ENCODE data around the gene BCL2L12.
"Not testable (repeated sequence)": the region's sequence is repeated elsewhere in the genome, so short reads cannot be mapped to it uniquely, and the experiment has no call there.

DNA sequence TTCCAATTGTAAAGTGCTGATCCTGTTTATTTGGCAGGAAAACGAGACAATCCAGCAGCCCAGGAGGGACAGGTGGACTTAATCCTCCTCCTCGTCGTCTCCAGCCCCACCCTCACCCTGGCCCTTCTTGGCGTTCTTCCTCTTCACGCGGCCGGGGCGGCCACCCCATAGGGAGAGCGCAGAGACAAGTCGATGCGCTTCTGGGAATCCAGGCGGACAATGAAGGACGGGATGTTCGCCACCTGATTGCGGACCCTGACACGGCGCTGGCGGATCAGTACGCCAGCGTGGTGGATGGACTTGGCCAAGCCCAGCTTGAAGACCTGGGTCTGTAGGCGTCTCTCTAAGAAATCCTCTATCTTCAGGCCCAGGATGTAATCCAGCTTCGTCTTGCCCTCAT, 53.7 kb downstream of the BCL2L12 start:
- not testable (repeated sequence) for TF ChIP-seq CTCF (IDR thresholded peaks at IDR 0.05; ENCODE audit: low read depth, low read length, poor library complexity, severe bottlenecking); EZH2phosphoT487 (IDR thresholded peaks at IDR 0.05; ENCODE audit: borderline replicate concordance, low read length)
